CD4-positive, alpha-beta T cell treated with Interleukin-1 beta for 1 hour (primary cell): ENCODE data around the gene ARF1.

Experiments used
- DNase-seq, 2 donors: peaks; one replicate each; pipeline ENCODE4 v3.0.0-alpha.2; 2020 to 2022

Gene ARF1

GRCh38 chr1:228071839-228072657 lies 10.5 kb upstream of the ARF1 start:
- DNase-seq = no peak

GRCh38 chr1:228072658-228073043 lies 9.9 kb upstream of the ARF1 start:
- DNase-seq = no peak

- DNase-seq = no peak
These were observed 9.2 kb upstream of the ARF1 start for GRCh38 chr1:228073061-228073856.

DNA sequence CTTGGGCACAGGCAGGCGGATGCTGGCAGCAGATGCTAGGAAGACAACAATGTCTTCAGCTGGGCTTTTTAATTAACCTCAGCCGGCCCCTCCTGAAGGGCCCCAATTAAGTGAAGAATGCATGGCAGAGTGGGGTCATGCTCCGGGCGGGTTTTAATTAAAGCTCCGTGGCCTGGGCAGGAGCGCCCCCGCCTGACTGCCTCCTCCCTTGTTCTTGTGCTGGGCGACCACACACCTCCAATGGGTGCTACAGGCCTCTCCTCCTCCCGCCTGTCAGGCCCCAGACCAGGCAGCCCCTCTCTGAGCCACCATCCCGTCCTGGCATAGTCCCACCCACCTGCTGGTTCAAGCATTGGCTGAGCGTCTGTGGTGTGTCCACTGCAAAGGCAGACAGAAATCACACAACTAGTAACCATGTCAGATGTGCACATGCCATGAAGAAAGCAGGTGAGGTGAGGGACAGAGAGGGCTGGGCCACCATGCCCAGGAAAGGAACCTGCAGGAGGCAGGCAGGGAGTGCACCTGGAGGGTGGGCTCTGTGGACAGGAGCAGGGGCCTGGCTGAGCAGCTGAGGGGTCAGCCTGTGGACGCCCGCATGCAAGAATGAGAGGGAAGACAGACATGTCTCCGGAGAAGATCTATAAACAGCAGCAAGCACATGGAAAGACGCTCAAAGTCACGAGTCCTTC lies 8.5 kb upstream of the ARF1 start:
- DNase-seq = no peak

GRCh38 chr1:228074954-228075730 lies 7.4 kb upstream of the ARF1 start:
- no peak for DNase-seq

- no peak for DNase-seq
These were observed 6.7 kb upstream of the ARF1 start for GRCh38 chr1:228075801-228076271.

DNA sequence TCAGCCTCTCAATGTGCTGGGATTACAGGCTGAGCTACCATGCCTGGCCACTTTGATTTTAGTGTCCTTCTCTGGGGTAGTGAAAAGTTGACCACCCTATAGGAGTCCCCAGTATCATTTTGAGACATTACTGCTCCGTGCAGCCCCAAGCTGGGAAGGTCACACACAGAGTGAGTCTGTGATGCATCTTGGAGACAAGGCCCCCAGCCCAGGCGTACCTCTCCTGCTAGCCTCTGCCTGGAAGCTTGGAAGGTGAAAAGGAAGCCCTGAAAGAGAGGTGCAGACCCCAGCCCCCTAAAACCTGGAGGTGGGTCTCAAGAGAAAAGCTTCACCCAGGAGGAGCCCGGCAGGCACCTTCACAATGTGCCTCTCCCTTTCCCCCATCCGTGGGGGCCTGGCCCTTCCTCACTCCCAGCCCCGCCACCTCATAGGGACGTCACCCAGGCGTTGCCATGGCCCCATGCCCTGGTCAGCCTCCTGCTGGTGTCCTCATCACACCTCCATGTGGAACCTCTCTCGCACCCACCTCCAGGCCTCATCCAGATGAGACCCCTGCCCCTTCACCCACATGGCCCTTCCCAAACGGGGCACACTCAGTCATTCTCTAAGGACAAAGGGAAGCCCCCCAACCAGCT lies 5.6 kb upstream of the ARF1 start:
- no peak for DNase-seq

GRCh38 chr1:228077565-228078330 lies 4.8 kb upstream of the ARF1 start:
- DNase-seq = no peak

- DNase-seq = no peak
These were observed 3.5 kb upstream of the ARF1 start for GRCh38 chr1:228079013-228079412.

DNA sequence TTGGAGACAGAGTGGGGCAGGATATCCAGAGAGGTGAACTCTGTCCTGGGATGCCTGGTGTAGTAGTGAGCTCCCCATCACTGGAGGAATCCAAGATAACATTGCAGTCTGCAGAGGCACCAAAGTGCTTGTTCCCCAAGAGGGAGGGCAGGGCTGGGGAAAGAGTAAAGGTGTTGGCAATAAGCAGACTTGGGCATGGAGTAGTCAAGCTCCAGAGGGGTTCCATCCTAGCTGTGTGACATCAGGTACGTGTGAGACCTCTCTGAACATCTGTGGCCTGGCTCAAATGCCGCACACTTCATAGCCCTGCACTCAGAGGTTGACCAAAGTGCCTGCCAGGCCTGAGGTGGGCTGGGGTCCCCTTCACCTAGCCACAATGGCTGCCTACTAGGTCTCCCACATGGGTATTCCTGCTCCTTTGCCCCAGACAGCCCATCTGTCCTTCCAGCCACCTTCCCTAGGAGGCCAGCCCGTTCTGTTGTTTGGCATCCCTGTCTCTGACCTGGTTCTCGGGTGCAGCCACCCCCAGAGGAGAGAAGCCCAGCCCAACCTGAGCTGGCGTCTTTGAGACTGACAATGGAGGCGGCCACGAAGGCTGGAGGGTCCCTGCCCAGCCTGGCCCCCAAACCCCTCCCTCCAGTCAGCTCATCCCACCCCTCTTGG lies 2.8 kb upstream of the ARF1 start:
- no peak for DNase-seq

DNA sequence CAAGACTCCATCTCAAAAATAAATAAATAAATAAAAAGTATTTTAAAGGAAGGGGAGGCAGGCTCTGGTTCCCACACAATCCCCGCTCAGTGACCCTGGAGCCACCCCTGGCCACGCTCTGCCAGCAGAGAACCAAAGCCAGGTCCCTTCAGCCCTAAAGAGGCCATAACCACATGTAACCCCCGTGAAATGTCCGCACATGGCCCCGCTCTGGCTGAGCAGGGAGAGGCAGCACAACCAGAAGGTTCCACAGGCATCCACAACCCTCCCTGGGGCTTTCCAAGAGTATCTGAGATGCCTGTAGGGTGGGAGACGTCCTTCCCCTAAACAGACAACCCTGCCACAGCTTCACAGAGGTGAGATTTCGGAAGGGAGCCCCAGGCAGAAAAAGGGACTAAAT lies 1.4 kb upstream of the ARF1 start:
- no peak for DNase-seq

DNA sequence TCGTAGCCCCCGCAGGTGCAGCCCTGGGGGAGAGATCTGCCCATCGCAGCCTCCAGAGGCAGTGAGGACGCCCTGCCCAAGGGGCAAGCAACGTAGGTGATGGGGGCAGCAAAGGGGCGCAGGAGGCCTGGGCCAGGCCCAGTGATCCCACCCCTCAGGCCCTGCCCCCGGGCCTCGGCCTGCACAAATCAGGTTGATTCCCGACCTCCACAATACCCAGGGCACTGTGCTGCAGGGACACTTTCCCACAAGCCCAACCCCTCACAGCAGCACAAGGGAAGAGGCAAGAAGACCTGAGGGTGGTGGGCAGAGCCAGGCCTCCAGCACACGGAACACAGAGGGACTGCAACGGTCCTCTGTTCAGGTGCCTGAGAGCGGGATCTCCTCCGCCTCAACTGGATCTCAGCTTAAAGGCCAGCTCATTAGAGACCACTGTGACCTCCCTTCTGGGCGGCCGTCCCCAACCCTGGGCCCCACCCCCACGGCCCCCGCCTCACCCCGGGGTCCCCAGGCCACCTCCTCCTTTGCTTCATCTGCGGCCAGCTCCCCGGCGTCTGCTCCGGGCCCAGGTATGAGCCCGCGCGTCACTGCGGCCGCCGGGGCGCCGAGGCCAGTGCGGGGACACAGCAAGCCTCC lies 812 bp upstream of the ARF1 start:
- peak in 1 of 2 donors; percentile 33 for DNase-seq

- DNase-seq = no peak
These were observed 686 bp downstream of the ARF1 start for GRCh38 chr1:228082918-228083870.

DNA sequence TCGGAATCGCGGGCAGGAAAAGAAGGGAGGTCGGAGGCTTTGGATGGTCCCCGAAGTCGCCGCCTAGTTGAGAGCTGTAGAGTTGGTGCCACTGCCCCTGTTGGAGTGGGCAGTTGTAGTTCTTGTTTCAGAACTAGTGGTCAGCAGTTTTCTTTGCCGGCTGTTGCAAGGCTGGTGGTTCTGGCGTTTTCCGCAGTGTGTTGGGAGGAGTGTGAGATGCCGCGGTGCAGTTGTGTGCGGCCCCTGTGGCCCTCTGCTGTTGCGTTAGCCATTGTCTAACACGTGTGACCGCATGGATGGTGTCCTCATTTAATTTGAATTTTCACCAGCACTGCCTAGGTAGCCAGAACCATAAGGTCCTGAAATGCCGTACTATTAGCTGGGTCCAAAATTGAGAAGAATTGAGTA lies 1.4 kb downstream of the ARF1 start:
- DNase-seq = no peak

DNA sequence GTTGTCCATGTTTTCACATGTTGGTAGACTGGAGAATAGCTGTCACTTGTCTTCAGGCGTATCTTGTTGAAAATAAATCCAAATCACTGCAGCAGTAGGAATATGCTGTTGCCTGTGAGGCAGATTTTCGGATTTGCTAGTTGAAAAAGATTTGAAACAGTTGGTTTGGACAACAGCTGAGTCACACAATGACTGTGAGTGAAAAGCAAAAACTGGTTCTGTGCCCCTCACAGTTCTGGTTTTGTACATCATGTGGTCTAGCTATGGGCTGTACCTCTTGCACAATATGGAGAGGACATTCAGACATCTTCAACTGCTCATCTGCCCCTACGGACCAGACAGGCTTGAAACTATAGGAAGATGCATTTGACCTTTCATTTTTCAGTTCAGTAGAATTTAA lies 1.8 kb downstream of the ARF1 start:
- DNase-seq = no peak

DNA sequence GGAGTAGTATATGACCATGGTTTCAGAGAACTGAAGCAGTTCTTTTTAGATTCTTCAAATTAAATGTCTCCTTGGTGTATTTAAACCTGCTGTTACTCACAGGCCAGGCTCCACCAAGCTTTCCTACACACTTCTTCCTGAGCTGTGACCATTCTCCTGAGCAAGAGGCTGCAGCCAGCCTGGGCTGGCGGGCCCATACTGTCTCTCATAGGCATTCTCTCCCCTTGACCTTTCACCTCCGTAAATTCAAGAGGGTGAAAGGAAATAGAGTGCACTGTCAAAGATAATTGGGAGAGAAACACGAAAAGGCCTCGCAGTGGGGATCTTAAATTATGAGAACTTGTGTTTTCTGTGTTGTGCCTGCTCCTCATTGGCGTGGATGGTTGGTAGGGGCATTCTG lies 2.3 kb downstream of the ARF1 start:
- no peak for DNase-seq

GRCh38 chr1:228085287-228085951 lies 2.9 kb downstream of the ARF1 start:
- no peak for DNase-seq

GRCh38 chr1:228087771-228088251 lies 5.3 kb downstream of the ARF1 start:
- peak in 1 of 2 donors; percentile 48 for DNase-seq
